ENCODE data around the gene INO80E.
"Not testable (repeated sequence)": the region's sequence is repeated elsewhere in the genome, so short reads cannot be mapped to it uniquely, and the experiment has no call there.

Gene INO80E

GRCh38 chr16:30031477-30031918, 35.5 kb downstream of the INO80E start:
- Histone ChIP-seq H3K9ac (ENCODE audit: low read length) (no peak overlapping the region), H3K36me3 (ENCODE audit: control insufficient read depth, low read depth, low read length) (no peaks in the 10 kb centered on the region), H3K27ac (ENCODE audit: low read length) (no peak overlapping the region), H3K4me3 (ENCODE audit: low read length) (peak overlapping the region; percentile 58), H3K9me3 (ENCODE audit: control insufficient read depth, low read depth, low read length) (no peaks in the 10 kb centered on the region), H3K27me3 (ENCODE audit: control insufficient read depth, insufficient read depth, low read length) (peaks cover 30% of the 10 kb centered on the region), H3K4me1 (ENCODE audit: control insufficient read depth, low read depth, low read length) (peaks cover 9% of the 10 kb centered on the region)

GRCh38 chr16:30032083-30032819, 36.2 kb downstream of the INO80E start:
- no peaks in the 10 kb centered on the region for H3K9me3 ChIP-seq (ENCODE audit: control insufficient read depth, low read depth, low read length)
- no peak overlapping the region for H3K9ac ChIP-seq (ENCODE audit: low read length)
- peaks cover 30% of the 10 kb centered on the region for H3K27me3 ChIP-seq (ENCODE audit: control insufficient read depth, insufficient read depth, low read length)
- H3K4me1 ChIP-seq (ENCODE audit: control insufficient read depth, low read depth, low read length): peaks cover 9% of the 10 kb centered on the region
- H3K27ac ChIP-seq (ENCODE audit: low read length): no peak overlapping the region
- H3K36me3 ChIP-seq (ENCODE audit: control insufficient read depth, low read depth, low read length): no peaks in the 10 kb centered on the region
- peak overlapping the region; percentile 58 for H3K4me3 ChIP-seq (ENCODE audit: low read length)

- H3K27me3 ChIP-seq (ENCODE audit: control insufficient read depth, insufficient read depth, low read length): peaks cover 30% of the 10 kb centered on the region
- H3K27ac ChIP-seq (ENCODE audit: low read length): no peak overlapping the region
- no peak overlapping the region for H3K9ac ChIP-seq (ENCODE audit: low read length)
Observed at GRCh38 chr16:30033270-30033669, 37.2 kb downstream of the INO80E start.

GRCh38 chr16:30040221-30040620, 44.2 kb downstream of the INO80E start:
- Histone ChIP-seq H3K4me3 (ENCODE audit: low read length) (no peak overlapping the region), H3K4me1 (ENCODE audit: control insufficient read depth, low read depth, low read length) (no peaks in the 10 kb centered on the region), H3K27ac (ENCODE audit: low read length) (no peak overlapping the region), H3K9ac (ENCODE audit: low read length) (no peak overlapping the region), H3K36me3 (ENCODE audit: control insufficient read depth, low read depth, low read length) (no peaks in the 10 kb centered on the region), H3K9me3 (ENCODE audit: control insufficient read depth, low read depth, low read length) (no peaks in the 10 kb centered on the region), H3K27me3 (ENCODE audit: control insufficient read depth, insufficient read depth, low read length) (peaks cover 12% of the 10 kb centered on the region)

More at GRCh38 chr16:30033270-30033669, 37.2 kb downstream of the INO80E start:
- peaks cover 9% of the 10 kb centered on the region for H3K4me1 ChIP-seq (ENCODE audit: control insufficient read depth, low read depth, low read length)
- H3K36me3 ChIP-seq (ENCODE audit: control insufficient read depth, low read depth, low read length): no peaks in the 10 kb centered on the region
- H3K9me3 ChIP-seq (ENCODE audit: control insufficient read depth, low read depth, low read length): no peaks in the 10 kb centered on the region
- no peak overlapping the region for H3K4me3 ChIP-seq (ENCODE audit: low read length)

GRCh38 chr16:30040690-30041089, 44.6 kb downstream of the INO80E start:
- not testable (repeated sequence) for H3K36me3 ChIP-seq (ENCODE audit: control insufficient read depth, low read depth, low read length); H3K9me3 ChIP-seq (ENCODE audit: control insufficient read depth, low read depth, low read length); H3K4me3 ChIP-seq (ENCODE audit: low read length); H3K27me3 ChIP-seq (ENCODE audit: control insufficient read depth, insufficient read depth, low read length); H3K9ac ChIP-seq (ENCODE audit: low read length); H3K4me1 ChIP-seq (ENCODE audit: control insufficient read depth, low read depth, low read length); H3K27ac ChIP-seq (ENCODE audit: low read length)

- Histone ChIP-seq H3K4me1 (ENCODE audit: control insufficient read depth, low read depth, low read length) (no peaks in the 10 kb centered on the region), H3K27ac (ENCODE audit: low read length) (no peak overlapping the region), H3K9me3 (ENCODE audit: control insufficient read depth, low read depth, low read length) (no peaks in the 10 kb centered on the region), H3K9ac (ENCODE audit: low read length) (no peak overlapping the region), H3K36me3 (ENCODE audit: control insufficient read depth, low read depth, low read length) (no peaks in the 10 kb centered on the region), H3K27me3 (ENCODE audit: control insufficient read depth, insufficient read depth, low read length) (no peaks in the 10 kb centered on the region), H3K4me3 (ENCODE audit: low read length) (no peak overlapping the region)
Observed at GRCh38 chr16:30041841-30042240, 45.8 kb downstream of the INO80E start.

- no peak overlapping the region for H3K9ac ChIP-seq (ENCODE audit: low read length)
- no peaks in the 10 kb centered on the region for H3K4me1 ChIP-seq (ENCODE audit: control insufficient read depth, low read depth, low read length)
- no peaks in the 10 kb centered on the region for H3K36me3 ChIP-seq (ENCODE audit: control insufficient read depth, low read depth, low read length)
- no peaks in the 10 kb centered on the region for H3K9me3 ChIP-seq (ENCODE audit: control insufficient read depth, low read depth, low read length)
- H3K4me3 ChIP-seq (ENCODE audit: low read length): no peak overlapping the region
- no peaks in the 10 kb centered on the region for H3K27me3 ChIP-seq (ENCODE audit: control insufficient read depth, insufficient read depth, low read length)
- no peak overlapping the region for H3K27ac ChIP-seq (ENCODE audit: low read length)
Observed at GRCh38 chr16:30046178-30046577, 50.1 kb downstream of the INO80E start.

GRCh38 chr16:30046588-30046987, 50.5 kb downstream of the INO80E start:
- Histone ChIP-seq H3K4me3 (ENCODE audit: low read length) (no peak overlapping the region), H3K27ac (ENCODE audit: low read length) (no peak overlapping the region), H3K36me3 (ENCODE audit: control insufficient read depth, low read depth, low read length) (no peaks in the 10 kb centered on the region), H3K27me3 (ENCODE audit: control insufficient read depth, insufficient read depth, low read length) (no peaks in the 10 kb centered on the region), H3K4me1 (ENCODE audit: control insufficient read depth, low read depth, low read length) (no peaks in the 10 kb centered on the region), H3K9me3 (ENCODE audit: control insufficient read depth, low read depth, low read length) (no peaks in the 10 kb centered on the region), H3K9ac (ENCODE audit: low read length) (no peak overlapping the region)

- H3K4me3 ChIP-seq (ENCODE audit: low read length): no peak overlapping the region
- H3K9ac ChIP-seq (ENCODE audit: low read length): no peak overlapping the region
- no peaks in the 10 kb centered on the region for H3K9me3 ChIP-seq (ENCODE audit: control insufficient read depth, low read depth, low read length)
- H3K4me1 ChIP-seq (ENCODE audit: control insufficient read depth, low read depth, low read length): peaks cover 3% of the 10 kb centered on the region
- H3K27ac ChIP-seq (ENCODE audit: low read length): no peak overlapping the region
- H3K27me3 ChIP-seq (ENCODE audit: control insufficient read depth, insufficient read depth, low read length): no peaks in the 10 kb centered on the region
- H3K36me3 ChIP-seq (ENCODE audit: control insufficient read depth, low read depth, low read length): no peaks in the 10 kb centered on the region
Observed at GRCh38 chr16:30049871-30050270, 53.8 kb downstream of the INO80E start.

GRCh38 chr16:30051518-30051917, 55.5 kb downstream of the INO80E start:
- H3K9ac ChIP-seq (ENCODE audit: low read length): no peak overlapping the region
- H3K9me3 ChIP-seq (ENCODE audit: control insufficient read depth, low read depth, low read length): no peaks in the 10 kb centered on the region
- no peak overlapping the region for H3K27ac ChIP-seq (ENCODE audit: low read length)
- H3K36me3 ChIP-seq (ENCODE audit: control insufficient read depth, low read depth, low read length): no peaks in the 10 kb centered on the region
- H3K27me3 ChIP-seq (ENCODE audit: control insufficient read depth, insufficient read depth, low read length): no peaks in the 10 kb centered on the region
- H3K4me3 ChIP-seq (ENCODE audit: low read length): no peak overlapping the region
- peaks cover 3% of the 10 kb centered on the region for H3K4me1 ChIP-seq (ENCODE audit: control insufficient read depth, low read depth, low read length)

- Histone ChIP-seq H3K9me3 (ENCODE audit: control insufficient read depth, low read depth, low read length) (no peaks in the 10 kb centered on the region), H3K4me3 (ENCODE audit: low read length) (peak overlapping the region; percentile 84), H3K27me3 (ENCODE audit: control insufficient read depth, insufficient read depth, low read length) (no peaks in the 10 kb centered on the region), H3K27ac (ENCODE audit: low read length) (no peak overlapping the region), H3K36me3 (ENCODE audit: control insufficient read depth, low read depth, low read length) (no peaks in the 10 kb centered on the region), H3K9ac (ENCODE audit: low read length) (peak overlapping the region; percentile 61), H3K4me1 (ENCODE audit: control insufficient read depth, low read depth, low read length) (peaks cover 3% of the 10 kb centered on the region)
Observed at GRCh38 chr16:30052671-30053372, 56.8 kb downstream of the INO80E start.
